Measurements from ENCODE around the gene RTRAF. TPM values are rescaled to one million over a fixed set of nuclear protein-coding genes. Genes with fewer than 3 reads are reported as not detected.

RTRAF gene
- polyA plus RNA-seq, 1 donor (not counting 4 experiments of a cell fraction or from before 2014, with no cell fraction given): 255 TPM

DNA sequence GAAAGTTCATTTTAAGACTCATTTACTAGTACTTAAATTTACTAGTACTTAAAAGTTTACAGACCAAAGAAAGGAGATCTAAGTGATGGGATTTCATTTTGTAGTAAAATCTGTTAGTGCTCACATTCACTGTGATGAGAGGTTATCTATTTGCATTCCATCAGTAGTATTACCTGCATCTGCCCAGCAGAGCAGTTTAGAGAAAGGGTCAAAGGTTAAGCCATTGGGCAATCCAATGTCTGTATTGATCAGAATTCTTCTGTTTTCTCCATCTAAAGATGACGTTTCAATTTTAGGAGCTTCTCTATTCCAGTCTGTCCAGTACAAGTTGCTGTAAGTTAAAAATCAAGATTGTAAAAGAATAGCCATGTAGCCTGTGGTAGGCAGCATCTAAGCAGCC lies 18.3 kb downstream of the RTRAF start:
- Histone ChIP-seq H3K9ac (ENCODE audit: control insufficient read depth, extremely low read depth, insufficient read depth, low read length) (no peak overlapping the region), H3K36me3 (ENCODE audit: control insufficient read depth in 2 of 2, extremely low read depth in 1 of 2, insufficient read depth in 2 of 2, low read length in 2 of 2) (peaks cover 22% of the 10 kb centered on the region in 2 experiments), H3K4me1 (ENCODE audit: control insufficient read depth, extremely low read depth, insufficient read depth, low read length) (no peaks in the 10 kb centered on the region), H3K27me3 (ENCODE audit: control insufficient read depth, extremely low read depth, insufficient read depth, low read length) (no peaks in the 10 kb centered on the region), H3K9me3 (ENCODE audit: control insufficient read depth, low read depth, low read length) (no peaks in the 10 kb centered on the region), H3K4me3 (ENCODE audit: control insufficient read depth in 2 of 3, extremely low read depth in 1 of 3, insufficient read depth in 2 of 3, low read depth in 1 of 3, low read length in 3 of 3) (no peak overlapping the region), H4K20me1 (ENCODE audit: control insufficient read depth, extremely low read depth, insufficient read depth, low read length) (no peaks in the 10 kb centered on the region), H3K4me2 (ENCODE audit: control insufficient read depth, extremely low read depth, insufficient read depth, low read depth, low read length) (no peak overlapping the region), H3K79me2 (ENCODE audit: control insufficient read depth, insufficient read depth, low read length) (no peaks in the 10 kb centered on the region), H2AFZ (ENCODE audit: control insufficient read depth, low read length) (no peak overlapping the region), H3K27ac (ENCODE audit: control insufficient read depth, insufficient read depth, low read length) (no peak overlapping the region), H3K9me1 (ENCODE audit: control insufficient read depth, extremely low read depth, insufficient read depth, low read length) (no peaks in the 10 kb centered on the region)
- FAIRE-seq (no peak), DNase-seq (ENCODE audit: low read depth, low spot score) (no peak)
- TF ChIP-seq, protein P1, sequence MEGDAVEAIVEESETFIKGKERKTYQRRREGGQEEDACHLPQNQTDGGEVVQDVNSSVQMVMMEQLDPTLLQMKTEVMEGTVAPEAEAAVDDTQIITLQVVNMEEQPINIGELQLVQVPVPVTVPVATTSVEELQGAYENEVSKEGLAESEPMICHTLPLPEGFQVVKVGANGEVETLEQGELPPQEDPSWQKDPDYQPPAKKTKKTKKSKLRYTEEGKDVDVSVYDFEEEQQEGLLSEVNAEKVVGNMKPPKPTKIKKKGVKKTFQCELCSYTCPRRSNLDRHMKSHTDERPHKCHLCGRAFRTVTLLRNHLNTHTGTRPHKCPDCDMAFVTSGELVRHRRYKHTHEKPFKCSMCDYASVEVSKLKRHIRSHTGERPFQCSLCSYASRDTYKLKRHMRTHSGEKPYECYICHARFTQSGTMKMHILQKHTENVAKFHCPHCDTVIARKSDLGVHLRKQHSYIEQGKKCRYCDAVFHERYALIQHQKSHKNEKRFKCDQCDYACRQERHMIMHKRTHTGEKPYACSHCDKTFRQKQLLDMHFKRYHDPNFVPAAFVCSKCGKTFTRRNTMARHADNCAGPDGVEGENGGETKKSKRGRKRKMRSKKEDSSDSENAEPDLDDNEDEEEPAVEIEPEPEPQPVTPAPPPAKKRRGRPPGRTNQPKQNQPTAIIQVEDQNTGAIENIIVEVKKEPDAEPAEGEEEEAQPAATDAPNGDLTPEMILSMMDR (optimal IDR thresholded peaks at IDR 0.05 in 1 of 3, IDR thresholded peaks at IDR 0.05 in 1 of 3, conservative IDR thresholded peaks at IDR 0.05 in 1 of 3; ENCODE audit: extremely low read depth in 1 of 3, insufficient read depth in 2 of 3, low read length in 3 of 3): no peak
- no peak for TF ChIP-seq EZH2 (IDR thresholded peaks at IDR 0.05; ENCODE audit: low read length)
- dilution Hi-C loops (cut with MboI; ENCODE audit: extremely low pct_ligation_motif_present, low sequenced_read_pairs): no loop called here

DNA sequence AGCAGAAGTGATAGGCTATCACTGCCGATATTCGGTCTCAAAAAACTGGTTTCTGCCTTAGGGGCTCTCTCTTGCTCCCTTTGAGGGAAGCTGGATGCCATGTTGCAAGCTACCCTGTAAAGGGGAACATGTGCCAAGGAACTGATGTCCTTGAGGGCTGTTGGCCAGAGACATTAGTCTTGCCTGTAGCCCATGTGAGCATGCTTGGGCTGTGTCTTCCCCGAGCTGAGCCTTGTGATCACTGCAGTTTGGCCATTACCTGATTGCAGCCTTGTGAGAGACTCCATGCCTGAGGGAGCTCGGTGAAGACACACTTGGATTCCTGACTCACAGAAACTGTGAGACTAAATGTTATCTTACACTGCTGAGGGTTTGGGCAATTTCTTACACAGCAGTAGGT lies 18.8 kb downstream of the RTRAF start:
- TF ChIP-seq, protein P1 (optimal IDR thresholded peaks at IDR 0.05 in 1 of 3, IDR thresholded peaks at IDR 0.05 in 1 of 3, conservative IDR thresholded peaks at IDR 0.05 in 1 of 3; ENCODE audit: extremely low read depth in 1 of 3, insufficient read depth in 2 of 3, low read length in 3 of 3): no peak
- no peak for TF ChIP-seq EZH2 (IDR thresholded peaks at IDR 0.05; ENCODE audit: low read length)
- H3K36me3 ChIP-seq (ENCODE audit: control insufficient read depth in 2 of 2, extremely low read depth in 1 of 2, insufficient read depth in 2 of 2, low read length in 2 of 2): peaks cover 21 to 22% of the 10 kb centered on the region in 2 experiments

More for the DNA sequence above, 18.8 kb downstream of the RTRAF start:
- Histone ChIP-seq H3K9me3 (ENCODE audit: control insufficient read depth, low read depth, low read length) (no peaks in the 10 kb centered on the region), H2AFZ (ENCODE audit: control insufficient read depth, low read length) (no peak overlapping the region), H3K9ac (ENCODE audit: control insufficient read depth, extremely low read depth, insufficient read depth, low read length) (no peak overlapping the region), H3K4me3 (ENCODE audit: control insufficient read depth in 2 of 3, extremely low read depth in 1 of 3, insufficient read depth in 2 of 3, low read depth in 1 of 3, low read length in 3 of 3) (no peak overlapping the region), H3K4me1 (ENCODE audit: control insufficient read depth, extremely low read depth, insufficient read depth, low read length) (no peaks in the 10 kb centered on the region), H3K79me2 (ENCODE audit: control insufficient read depth, insufficient read depth, low read length) (no peaks in the 10 kb centered on the region), H4K20me1 (ENCODE audit: control insufficient read depth, extremely low read depth, insufficient read depth, low read length) (no peaks in the 10 kb centered on the region), H3K9me1 (ENCODE audit: control insufficient read depth, extremely low read depth, insufficient read depth, low read length) (no peaks in the 10 kb centered on the region), H3K27ac (ENCODE audit: control insufficient read depth, insufficient read depth, low read length) (no peak overlapping the region), H3K4me2 (ENCODE audit: control insufficient read depth, extremely low read depth, insufficient read depth, low read depth, low read length) (no peak overlapping the region), H3K27me3 (ENCODE audit: control insufficient read depth, extremely low read depth, insufficient read depth, low read length) (no peaks in the 10 kb centered on the region)
- dilution Hi-C loops (cut with MboI; ENCODE audit: extremely low pct_ligation_motif_present, low sequenced_read_pairs): no loop called here
- FAIRE-seq: no peak
- no peak for DNase-seq (ENCODE audit: low read depth, low spot score)
